GM12878 (cell line): ENCODE results near the gene PIGN.

Experiments
- BHLHE40 ChIP-seq, 2 experiments: fragments of 450-650 bp in 1 of 2; IDR thresholded peaks; 2 replicates each; pipeline ENCODE4 v1.6.1; 2011 to 2017; ENCODE audit warnings: low read depth in 2 of 2, borderline replicate concordance in 1 of 2, improper control_type of control experiment in 1 of 2, low read length in 1 of 2, mild to moderate bottlenecking in 1 of 2
- CHD4 ChIP-seq: fragments of 200-600 bp; sonication (generic); IDR thresholded peaks from 2 replicates; pipeline ENCODE4 v1.6.1; 2016; ENCODE audit warnings: mild to moderate bottlenecking
- CTCF ChIP-seq, 3 experiments: IDR thresholded peaks in 2 of 3; conservative IDR thresholded peaks in 1 of 3; 2 replicates each; pipeline ENCODE4 v1.5.1; 2011; ENCODE audit warnings: low read depth in 3 of 3, low read length in 3 of 3, mild to moderate bottlenecking in 3 of 3, control low read depth in 2 of 3, moderate library complexity in 2 of 3, inconsistent platforms in 1 of 3, mixed read lengths in 1 of 3; ENCODE audit not compliant: control insufficient read depth in 2 of 3, insufficient read depth in 1 of 3; ENCODE audit errors: extremely low read depth in 1 of 3
- E2F8 ChIP-seq: fragments of 450-650 bp; IDR thresholded peaks from 2 replicates; pipeline ENCODE4 v1.6.1; 2018; ENCODE audit warnings: mild to moderate bottlenecking, low read depth, moderate library complexity; ENCODE audit not compliant: partially characterized antibody
- EZH2 ChIP-seq: IDR thresholded peaks from 2 replicates; pipeline ENCODE4 v1.6.1; 2012; ENCODE audit warnings: low read depth, mild to moderate bottlenecking, control low read depth, inconsistent platforms, low read length, borderline replicate concordance; ENCODE audit not compliant: control insufficient read depth
- HDAC2 ChIP-seq: fragments of 200-600 bp; sonication (generic); IDR thresholded peaks from 2 replicates; pipeline ENCODE4 v1.6.1; 2017
- LARP7 ChIP-seq: fragments of 450-650 bp; IDR thresholded peaks from 2 replicates; pipeline ENCODE4 v1.6.1; 2017; ENCODE audit warnings: mild to moderate bottlenecking
- SIN3A ChIP-seq: IDR thresholded peaks from 2 replicates; pipeline ENCODE4 v1.6.1; 2012; ENCODE audit warnings: low read depth, low read length, improper control_type of control experiment
- SMAD1 ChIP-seq: fragments of 450-650 bp; IDR thresholded peaks from 2 replicates; pipeline ENCODE4 v1.6.1; 2018; ENCODE audit warnings: mild to moderate bottlenecking, low read depth; ENCODE audit not compliant: partially characterized antibody
- TAF1 ChIP-seq: IDR thresholded peaks from 2 replicates; pipeline ENCODE4 v1.6.1; 2011; ENCODE audit warnings: mild to moderate bottlenecking, low read depth, low read length, borderline replicate concordance
- TF ChIP-seq, protein P1 (sequence below): fragments of 450-650 bp; IDR thresholded peaks from 2 replicates; pipeline ENCODE4 v1.6.1; 2016; ENCODE audit warnings: mild to moderate bottlenecking

- TF ChIP-seq E2F8 (no peak), CHD4 (no peak), CTCF (IDR thresholded peaks at IDR 0.05 in 2 of 3, conservative IDR thresholded peaks at IDR 0.05 in 1 of 3; ENCODE audit: control insufficient read depth in 2 of 3, extremely low read depth in 1 of 3, insufficient read depth in 1 of 3, low read depth in 3 of 3, low read length in 3 of 3) (no peak), BHLHE40 (IDR thresholded peaks at IDR 0.05; ENCODE audit: borderline replicate concordance in 1 of 2, low read depth in 2 of 2, low read length in 1 of 2) (no peak), EZH2 (no peak), LARP7 (no peak), TAF1 (no peak), SIN3A (no peak), SMAD1 (no peak), HDAC2 (no peak)
- TF ChIP-seq, protein P1, sequence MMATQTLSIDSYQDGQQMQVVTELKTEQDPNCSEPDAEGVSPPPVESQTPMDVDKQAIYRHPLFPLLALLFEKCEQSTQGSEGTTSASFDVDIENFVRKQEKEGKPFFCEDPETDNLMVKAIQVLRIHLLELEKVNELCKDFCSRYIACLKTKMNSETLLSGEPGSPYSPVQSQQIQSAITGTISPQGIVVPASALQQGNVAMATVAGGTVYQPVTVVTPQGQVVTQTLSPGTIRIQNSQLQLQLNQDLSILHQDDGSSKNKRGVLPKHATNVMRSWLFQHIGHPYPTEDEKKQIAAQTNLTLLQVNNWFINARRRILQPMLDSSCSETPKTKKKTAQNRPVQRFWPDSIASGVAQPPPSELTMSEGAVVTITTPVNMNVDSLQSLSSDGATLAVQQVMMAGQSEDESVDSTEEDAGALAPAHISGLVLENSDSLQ = no peak
Measured at GRCh38 chr18:62037989-62038778, 148.7 kb downstream of the PIGN start.
